Daoy (cell line): ENCODE measurements around the gene NUP93. TPM values are rescaled to one million over a fixed set of nuclear protein-coding genes. Genes with fewer than 3 reads are reported as not detected.

Experiments used
- DNase-seq: peaks from one replicate; pipeline ENCODE4 v3.0.0-alpha.2; 2015; ENCODE audit warnings: low read depth
- total RNA-seq: library from RNA; depleted of rRNA; stranded (reverse); fragments of >200 nt; shearing (Covaris generic); gene quantifications from 2 replicates; pipeline ENCODE4 v1.2.3, GENCODE V29; 2014

Gene NUP93
- total RNA-seq, 1 experiment from 2014 or later = 91.9 TPM

DNA sequence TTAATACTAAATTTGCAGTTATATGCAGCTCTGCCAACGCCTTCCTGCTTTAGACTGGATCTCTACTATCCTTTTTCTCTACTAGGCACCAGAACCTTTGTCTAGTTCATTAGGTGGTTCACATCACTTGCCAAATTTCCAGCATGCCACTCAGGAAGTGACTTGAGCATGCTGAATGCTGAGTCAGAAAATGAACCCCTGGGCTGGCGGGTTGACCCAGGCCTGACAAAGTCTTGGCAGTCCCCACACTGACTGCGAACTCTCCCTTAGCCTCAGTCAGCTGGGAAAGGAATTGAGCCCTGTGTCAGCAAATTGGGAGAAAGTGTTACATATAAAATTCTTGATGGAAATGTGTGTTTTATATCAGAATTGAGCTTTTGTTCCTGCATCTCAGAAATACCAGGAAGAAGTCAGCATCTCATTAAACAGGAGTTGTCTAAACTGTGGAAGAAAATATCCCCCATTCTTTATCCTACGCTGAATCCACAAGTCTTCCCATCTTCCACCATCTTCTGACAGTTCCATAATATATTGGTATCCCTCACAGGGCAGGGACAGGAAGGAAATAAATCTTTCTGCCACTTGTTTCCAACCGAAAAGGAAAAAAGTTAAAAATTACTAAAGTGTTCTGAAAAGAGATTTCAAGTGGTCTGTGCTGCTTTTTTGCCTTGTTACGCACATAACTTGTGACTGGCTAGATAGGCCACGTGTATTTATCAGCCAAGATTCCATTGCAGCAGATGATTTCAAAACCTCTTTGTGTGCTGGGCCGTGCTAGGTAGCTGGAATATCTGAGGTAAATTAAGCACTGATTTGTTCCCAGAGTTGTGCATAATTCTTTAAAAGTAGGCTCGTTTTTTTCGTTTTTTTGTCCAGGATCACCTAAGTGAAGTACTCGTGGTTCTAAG is 118.4 kb downstream of the NUP93 start:
- DNase-seq = peak; percentile 79

- peak; percentile 84 for DNase-seq
Observed at GRCh38 chr16:56848955-56849689, 119.2 kb downstream of the NUP93 start.

- DNase-seq = no peak
Observed at GRCh38 chr16:56849690-56850680, 120.1 kb downstream of the NUP93 start.

DNA sequence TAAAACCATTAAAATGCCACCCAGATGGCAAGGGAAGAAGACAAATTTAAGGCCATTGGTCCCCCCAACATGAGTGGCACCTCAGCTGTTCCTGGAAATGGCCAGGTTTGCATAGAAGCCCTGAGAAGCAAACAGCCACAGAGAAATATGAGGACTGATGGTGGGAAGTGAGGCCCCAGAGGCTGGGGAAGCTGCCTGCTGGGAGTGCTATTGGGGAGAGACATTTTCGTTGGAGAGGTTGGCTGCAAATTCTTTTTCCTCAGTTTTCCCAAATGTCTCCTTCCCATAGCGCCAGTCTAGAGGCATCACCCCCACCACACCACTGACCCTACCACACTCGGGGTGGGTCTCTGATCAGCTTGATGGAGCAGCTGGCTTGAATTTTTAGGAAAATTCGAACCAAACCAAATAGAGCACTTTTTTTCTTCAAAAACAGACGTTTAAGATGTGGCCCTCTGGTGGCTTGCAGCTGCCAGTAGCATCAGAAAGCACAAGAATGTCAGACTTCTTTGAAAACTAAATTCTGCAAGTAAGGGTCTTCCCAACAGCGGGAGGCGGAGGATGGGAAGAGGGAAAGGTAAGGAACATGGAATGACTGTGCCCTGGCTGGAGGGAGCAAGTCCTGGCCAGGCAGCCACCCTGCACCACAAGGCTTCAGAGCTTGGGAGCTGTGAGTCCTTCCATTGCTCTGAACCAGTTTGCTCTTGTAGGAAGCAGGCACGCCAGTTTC is 121.9 kb downstream of the NUP93 start:
- DNase-seq = no peak

GRCh38 chr16:56852401-56852730 is 122.4 kb downstream of the NUP93 start:
- no peak for DNase-seq

DNA sequence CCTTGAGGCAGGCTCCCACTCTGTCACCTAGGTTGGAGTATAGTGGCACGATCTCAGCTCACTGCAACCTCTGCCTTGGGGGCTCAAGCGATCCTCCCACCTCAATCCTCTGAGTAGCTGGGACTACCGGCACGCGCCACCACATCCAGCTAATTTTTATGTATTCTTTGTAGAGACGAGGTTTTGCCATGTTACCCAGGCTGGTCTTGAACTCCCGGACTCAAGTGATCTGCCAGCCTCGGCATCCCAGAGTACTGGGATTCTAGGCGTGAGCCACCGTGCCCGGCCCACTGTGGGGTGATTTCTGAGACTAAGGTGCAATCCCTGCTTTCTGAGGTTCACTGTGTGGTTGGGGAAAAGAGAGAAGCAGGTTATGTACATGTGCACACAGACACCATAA is 123.0 kb downstream of the NUP93 start:
- no peak for DNase-seq

GRCh38 chr16:56855201-56855600 is 125.3 kb downstream of the NUP93 start:
- DNase-seq = no peak

- DNase-seq = no peak
Observed at GRCh38 chr16:56855946-56856345, 126.0 kb downstream of the NUP93 start.

DNA sequence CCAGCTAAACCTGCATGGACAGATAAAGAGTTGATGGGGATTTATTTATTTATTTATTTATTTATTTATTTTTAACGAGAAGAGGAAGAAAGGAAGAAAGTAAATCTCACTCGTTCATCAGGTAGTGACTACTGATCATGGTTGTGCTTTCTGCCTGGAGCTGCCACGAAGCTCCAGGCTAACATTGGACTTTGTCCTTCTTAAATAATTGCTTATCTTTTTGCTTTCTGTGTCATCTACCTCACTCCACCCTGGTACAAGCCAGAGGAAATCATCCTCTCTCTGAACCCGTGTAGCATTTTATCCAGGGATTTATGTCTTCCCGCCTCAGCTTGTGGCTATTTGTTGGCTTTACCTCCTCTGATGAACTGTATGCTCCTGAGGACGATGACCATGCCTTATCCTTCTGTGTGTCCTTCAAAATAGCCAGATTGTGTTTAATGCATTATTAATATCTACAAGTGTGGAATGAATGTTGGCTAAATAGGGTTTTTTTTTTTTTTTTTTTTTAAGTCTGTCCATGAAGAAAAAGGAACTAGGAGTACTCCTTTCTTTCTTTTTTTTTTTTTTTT is 127.0 kb downstream of the NUP93 start:
- DNase-seq = no peak

GRCh38 chr16:56858374-56858773 is 128.4 kb downstream of the NUP93 start:
- no peak for DNase-seq

GRCh38 chr16:56859636-56860035 is 129.7 kb downstream of the NUP93 start:
- no peak for DNase-seq

DNA sequence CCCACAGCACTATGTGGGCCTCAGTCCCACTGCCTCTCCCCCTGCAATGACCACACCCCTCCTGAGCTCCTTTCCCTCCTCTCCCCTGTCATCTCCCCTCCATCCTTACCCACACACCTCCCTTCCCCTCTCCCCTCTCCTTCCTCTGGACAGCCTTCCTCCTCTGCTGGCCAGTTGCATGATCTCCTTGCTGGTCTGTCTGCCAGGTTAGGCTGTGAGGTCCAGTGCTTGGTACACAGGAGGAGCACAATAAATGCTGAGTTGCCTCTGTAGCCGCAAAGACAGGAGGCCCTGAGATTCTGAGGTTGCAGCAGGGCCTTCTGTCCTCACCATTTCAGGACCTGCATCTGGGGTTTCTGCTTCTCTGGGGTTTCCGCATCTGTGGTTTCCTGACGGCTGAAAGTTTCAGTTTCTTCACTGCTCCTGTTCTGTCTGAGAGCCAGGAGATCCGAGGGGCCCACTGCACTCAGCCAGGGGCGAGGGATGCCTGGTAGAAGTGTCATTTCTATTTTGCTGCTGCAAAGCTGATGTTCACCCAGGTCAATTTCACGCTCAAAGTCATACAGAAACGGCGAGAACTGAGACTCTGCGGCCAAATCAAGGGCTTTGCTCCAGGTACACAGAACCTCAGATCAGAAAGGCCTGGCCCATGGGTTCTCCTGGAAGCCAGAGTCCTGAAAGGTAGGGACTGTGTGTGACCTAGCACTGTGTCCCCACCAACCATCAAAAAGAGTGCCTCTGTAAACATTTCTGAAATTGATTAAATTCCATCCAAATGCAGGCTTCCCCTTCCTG is 130.5 kb downstream of the NUP93 start:
- no peak for DNase-seq

- peak; percentile 67 for DNase-seq
Observed at GRCh38 chr16:56861092-56861610, 131.2 kb downstream of the NUP93 start.

DNA sequence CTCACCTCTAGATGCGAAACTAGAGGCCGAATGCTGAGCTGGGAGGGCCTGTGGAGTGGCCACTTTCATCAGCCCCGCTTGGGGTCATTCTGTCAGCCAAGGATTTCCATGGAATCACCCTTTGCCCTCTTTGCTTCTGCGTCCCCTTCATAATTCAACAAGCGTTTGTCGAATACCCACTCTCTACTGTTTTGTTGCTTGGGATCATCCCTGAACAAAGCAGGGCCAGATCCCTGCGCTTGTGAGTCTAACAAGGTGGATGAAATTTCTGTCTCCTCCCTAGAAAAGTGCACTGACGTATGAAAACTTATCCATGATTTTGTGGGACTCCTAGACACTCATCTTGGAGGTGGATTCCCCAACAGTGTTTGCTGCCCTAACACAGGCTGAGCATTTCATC is 131.8 kb downstream of the NUP93 start:
- no peak for DNase-seq

DNA sequence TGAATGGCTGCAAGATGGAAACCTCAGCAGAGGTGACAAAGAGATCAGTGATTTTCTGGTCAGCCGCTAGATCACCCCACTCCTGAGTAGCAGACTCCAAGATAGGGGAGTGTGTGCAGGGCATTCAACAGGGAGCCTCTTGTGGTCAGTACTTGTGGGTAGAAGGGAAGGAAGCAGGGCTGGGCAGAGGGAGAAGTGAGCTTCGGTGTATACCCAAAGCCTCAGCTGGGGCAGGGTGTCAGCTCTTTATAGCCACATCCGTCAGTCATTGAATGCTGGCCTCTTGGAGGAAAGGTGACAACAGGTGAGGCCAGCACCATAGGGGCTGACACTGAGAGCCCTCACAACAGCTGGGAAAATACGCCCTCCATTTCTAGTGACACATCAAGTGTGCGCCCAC is 132.8 kb downstream of the NUP93 start:
- DNase-seq = no peak

GRCh38 chr16:56864960-56865359 is 135.0 kb downstream of the NUP93 start, which contains the start of gene SLC12A3:
Gene SLC12A3 (plus strand): TSS chr16:56865207. CDS start chr16:56865236, 29 bp downstream.
- DNase-seq = no peak

DNA sequence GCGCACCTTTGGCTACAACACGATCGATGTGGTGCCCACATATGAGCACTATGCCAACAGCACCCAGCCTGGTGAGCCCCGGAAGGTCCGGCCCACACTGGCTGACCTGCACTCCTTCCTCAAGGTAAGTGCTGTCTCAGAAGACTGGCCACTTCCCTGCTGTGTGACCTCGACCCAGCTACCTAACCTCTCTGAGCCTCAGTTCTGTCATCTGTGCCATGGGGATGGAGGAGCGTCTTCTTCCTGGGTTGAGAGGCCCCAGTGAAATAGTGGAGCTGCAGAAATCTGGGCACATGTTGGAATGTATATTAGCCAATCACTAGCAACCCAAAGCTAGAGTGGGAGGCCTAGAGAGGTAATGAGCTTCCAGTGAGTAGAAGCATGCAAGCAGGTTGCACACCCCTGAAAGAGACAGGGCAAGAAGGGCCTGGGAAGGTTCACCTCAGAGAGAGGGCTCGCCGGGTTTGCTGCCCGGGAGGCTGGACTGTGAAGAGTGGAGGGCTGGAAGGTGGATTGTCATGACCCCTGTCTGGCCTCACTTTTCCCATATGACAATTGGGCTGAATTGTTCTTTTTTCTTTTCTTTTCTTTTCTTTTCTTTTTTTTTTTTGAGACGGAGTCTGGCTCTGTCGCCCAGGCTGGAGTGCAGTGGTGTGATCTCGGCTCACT is 135.6 kb downstream of the NUP93 start:
- DNase-seq = no peak

DNA sequence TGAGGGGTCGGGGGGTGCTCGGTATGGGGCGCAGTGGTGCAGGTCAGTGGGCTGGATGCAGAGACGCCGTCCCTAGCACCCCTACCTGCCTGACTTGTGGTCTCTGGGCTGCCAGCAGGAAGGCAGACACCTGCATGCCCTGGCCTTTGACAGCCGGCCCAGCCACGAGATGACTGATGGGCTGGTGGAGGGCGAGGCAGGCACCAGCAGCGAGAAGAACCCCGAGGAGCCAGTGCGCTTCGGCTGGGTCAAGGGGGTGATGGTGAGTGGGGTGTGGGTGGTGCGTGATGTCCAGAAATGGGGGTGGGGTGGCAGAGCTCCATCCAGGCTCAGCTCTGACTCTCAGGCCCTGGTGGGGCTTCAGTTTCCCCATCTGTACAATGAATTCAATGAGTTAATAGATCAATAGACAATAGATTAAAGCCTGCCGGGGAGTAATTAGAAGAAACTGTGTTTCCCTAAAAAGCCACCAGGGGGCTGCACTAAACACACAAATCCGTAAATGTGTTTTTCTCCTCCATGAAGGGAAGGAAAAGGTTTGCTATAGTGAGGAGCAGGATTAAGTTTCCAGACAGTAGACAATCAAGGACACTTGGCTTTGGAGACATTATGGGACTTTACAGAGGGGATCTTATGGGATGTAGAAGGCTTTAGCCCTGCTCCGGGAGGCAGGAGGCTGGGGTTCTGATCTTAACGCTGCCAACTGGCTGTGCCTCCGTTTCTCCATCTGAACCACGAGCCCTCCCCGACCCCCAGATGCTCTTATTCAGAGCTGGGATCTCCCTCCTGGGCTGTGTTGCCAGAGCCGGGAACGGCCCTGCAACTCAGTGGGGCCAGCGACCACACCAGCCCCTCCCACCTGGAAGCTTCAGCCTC is 137.3 kb downstream of the NUP93 start:
- DNase-seq = no peak
